ENCODE results near the gene GPRIN1.

GPRIN1 gene

DNA sequence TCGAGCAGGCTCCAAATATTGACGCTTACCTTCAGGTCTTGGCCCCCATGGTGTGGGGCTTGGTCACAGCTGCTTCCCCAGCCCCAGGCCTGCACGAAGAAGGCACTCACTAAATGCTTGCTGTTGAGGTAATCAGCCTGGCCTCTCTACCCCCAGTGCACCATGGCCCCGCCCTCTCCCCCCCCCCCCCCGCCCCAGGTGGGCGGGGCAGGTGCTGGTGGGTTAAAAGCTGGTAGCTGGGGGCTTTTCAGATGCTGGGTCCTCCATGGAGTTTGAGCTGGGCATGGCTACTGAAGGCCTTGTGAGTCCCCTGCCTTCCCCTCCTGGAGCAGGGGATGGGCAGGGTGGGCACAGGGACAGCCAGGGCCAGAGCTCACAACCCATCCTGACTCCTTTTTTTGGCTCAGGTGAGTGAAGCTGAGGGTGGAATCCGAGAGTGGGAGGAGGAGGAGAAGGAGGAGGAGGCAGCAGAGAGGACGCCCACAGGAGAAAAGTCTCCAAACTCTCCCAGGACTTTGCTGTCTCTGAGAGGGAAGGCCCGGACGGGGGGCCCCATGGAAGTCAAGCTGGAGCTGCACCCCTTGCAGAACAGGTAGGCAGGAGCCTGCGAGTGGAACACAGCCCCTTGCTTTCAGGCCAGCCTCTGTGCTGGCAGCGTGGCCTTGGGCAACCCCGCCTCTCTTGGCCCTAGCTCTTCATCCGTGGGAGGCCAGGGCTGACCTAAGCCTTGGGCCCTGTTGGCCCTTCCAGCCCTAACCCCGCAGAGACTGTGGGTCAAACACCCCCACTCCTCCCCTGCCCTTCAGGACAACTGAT, 32.9 kb upstream of the GPRIN1 start:
- DNase-seq: no peak

- DNase-seq: no peak
These were observed 30.7 kb upstream of the GPRIN1 start for GRCh38 chr5:176640616-176641015.

DNA sequence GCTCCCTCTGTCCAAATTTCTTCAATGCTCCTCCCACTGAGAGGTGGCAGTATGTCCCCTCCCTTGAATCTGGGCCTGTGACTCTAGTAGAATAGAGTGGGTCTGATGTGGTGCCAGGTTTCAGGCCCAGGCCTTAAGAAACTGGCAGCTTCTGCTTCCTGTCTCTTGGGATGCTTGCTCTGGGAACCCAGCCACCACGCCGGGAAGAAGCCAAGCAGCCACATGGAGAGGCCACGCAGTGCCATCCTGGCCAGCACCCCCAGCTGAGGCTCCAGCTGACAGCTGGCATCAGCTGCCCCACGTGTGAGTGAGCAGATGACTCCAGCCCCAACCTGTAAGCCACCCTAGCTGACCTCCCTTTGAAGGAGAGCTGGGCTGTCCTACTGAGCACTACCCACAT, 30.0 kb upstream of the GPRIN1 start:
- no peak for DNase-seq

DNA sequence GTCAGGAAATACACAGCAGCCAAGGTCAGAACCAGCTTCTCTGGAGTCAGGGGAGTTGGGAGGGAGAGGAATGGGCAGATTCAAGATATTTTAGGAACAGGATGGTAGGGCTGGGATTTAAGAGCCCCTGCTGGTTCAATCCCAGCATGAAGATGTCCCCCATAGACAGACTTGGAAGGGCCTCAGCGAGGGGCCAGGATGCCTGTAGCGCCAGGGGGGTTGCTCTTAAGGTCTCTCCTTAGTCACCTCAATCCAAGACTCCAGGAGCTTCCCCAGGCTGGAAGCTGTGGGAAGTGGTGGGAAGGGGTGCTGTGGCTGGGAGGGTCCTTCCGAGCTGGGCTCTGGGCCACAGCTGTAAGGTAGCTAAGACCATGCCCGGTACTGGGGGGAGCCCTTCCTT, 29.3 kb upstream of the GPRIN1 start:
- DNase-seq: no peak

- DNase-seq: no peak
These were observed 28.5 kb upstream of the GPRIN1 start for GRCh38 chr5:176638437-176638836.

GRCh38 chr5:176637556-176637955, 27.6 kb upstream of the GPRIN1 start:
- DNase-seq: no peak

DNA sequence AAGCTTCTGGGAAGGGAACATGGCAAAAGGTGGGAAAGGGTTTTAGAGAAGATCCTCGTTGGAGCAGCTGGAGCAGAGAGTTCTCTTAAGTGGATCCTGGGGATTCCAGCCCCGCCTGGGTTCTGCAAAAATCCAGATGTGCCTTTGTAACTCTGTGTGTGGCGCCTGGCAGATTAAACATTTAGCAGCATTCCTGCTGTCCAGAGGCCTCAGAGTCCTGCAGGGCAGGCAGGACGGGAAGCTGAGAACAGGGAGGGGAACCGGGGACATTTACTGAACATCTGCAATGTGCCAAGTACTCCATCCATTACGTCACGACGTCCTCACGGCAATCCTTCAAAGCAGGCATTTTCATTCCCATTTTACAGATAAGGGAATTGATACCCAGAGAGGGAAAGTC, 26.5 kb upstream of the GPRIN1 start:
- DNase-seq: no peak

DNA sequence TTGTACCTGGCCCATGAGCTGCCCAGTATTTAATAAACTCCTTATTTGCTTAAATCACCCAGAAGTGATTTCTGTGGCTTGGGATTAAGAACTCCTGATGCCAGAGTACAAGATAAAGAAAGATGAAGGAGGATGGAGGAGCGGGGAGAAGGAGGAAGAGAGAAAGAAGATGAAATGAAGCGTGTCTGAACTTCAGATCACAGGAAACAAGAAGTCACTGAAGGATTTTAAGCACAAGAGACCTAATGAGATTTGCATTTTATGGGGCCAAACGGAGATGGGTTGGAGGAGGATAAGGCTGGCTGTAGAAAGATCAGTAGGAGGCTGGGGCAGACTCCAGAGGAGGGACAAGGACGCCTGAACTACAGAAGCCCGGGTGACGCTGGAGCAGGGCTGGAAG, 23.6 kb upstream of the GPRIN1 start:
- no peak for DNase-seq

DNA sequence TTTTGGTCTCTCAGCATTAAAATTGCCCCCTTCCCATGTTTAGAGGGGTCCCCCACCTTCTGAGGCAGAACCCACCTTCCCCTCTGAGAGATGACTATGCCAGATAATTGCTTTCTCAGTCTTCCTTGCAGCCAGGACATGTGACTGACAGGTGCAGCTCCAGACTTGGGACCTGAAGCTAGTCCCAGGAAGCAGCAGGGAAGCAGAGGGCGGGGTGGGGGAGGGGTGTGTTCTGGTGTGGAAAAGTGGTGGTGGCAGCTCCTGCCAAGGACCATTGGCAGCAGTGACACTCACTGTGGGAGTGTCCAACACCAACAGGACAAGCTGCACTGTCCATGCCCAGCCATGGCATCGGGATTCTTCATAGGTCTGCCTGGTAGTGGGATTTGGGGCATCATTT, 22.8 kb upstream of the GPRIN1 start:
- DNase-seq: no peak

DNA sequence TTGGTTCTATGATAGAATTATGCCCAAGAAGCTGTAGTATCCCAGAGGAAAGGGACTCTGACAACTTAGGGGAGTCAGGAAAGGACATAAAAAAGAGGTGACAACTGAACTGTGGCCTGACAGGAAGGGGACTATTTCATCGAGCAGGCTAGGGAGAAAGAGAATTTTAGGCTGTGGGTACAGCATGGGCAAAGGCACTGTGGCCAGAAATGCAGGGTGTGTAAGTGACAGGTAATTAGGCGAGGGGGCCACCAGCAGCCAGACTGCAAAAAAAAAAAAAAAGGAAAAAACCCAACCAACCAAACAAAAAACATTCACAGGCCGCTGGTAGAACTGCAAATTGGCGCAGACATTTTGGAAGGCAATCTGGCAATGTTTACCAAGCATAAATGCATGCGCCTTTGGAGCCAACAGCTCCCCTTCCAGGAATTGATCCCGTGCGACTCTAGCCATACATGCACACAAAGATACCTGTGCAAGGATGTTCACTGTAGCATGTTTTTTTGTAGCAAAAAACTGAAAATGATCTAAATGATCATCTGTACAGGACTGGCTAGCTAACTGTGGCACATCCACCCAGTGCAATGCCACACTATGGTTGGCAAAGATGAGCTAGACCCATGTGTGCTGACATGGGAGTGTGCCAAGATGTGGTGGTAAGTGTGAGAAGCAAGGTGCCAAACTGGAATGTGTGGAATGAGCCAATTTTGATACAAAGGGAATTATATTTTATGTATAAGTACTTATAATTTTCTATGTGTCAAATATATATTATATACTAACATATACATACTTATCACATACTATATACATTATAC, 21.6 kb upstream of the GPRIN1 start:
- no peak for DNase-seq

GRCh38 chr5:176630681-176631222, 20.8 kb upstream of the GPRIN1 start:
- no peak for DNase-seq

DNA sequence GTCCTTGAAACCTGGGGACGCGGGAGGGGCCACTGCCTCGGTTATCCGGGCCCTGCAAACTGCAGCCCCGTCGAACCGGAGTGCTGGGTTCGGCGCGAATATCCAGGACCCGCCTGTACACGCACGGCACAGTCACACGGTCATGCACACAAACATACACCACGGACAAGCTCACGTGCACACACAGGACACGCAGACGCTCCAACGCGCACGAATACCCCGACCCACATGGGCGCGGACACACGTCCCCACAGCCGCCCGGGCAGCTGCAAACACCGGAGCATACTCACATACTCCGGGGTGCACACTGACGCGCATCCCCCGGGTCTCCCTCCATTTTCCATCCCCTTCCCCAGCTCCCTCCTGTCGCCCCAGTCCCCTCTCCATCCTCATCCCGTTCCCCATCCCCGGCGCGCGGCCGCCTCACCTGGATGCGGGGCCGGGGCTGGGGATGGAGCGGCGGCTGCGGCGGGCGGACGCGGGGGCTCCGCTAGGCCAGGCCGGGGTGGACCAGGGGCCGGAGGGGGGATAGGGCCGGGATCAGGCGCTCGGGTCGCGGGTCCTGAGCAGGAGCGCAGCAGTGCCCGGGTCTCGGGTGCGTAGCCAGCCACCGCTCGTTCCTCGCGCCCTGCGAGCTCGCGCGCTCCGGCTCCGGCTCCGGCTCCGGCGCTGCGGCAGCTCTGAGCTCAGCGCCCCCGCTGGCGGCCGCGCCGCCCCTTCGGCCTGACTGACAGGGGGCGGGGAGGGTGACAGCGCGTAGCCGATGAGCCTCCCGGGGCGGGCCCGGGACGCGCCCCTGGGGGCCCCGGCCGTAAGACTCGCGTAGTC, 20.1 kb upstream of the GPRIN1 start, which contains the start of the genes EIF4E1B and SNCB:
TSS of gene EIF4E1B (plus strand) at position 823 of the 828 bp plus-strand sequence. CDS start 12,113 bp downstream, outside the sequence.
TSS of gene SNCB (minus strand) at position 682 of the 828 bp plus-strand sequence. CDS start 880 bp downstream, outside the sequence.
- peak; percentile 38 for DNase-seq

DNA sequence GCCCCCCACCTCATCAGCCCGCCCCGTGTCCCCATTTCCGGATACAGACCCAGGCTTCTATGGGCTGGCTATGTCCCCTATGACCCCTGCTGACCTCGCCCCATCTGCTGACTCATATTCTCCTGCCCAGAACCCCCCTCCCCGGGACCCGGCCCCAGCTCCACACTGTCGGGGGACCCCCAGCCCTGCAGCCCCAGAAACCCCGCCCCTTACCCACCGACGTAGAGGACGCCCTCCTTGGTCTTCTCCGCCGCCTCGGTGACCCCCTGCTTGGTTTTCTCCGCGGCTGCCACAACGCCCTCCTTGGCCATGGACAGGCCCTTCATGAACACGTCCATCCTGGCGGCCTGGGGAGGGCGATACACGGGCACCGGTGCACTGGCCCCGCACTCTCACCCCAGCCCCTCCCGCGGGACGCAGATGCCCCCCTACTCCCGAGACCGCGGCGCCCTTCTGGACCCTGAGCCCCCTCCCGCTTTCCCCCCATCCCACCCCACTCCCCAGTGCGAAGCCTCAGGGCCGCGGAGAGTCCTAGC, 19.4 kb upstream of the GPRIN1 start:
- no peak for DNase-seq

DNA sequence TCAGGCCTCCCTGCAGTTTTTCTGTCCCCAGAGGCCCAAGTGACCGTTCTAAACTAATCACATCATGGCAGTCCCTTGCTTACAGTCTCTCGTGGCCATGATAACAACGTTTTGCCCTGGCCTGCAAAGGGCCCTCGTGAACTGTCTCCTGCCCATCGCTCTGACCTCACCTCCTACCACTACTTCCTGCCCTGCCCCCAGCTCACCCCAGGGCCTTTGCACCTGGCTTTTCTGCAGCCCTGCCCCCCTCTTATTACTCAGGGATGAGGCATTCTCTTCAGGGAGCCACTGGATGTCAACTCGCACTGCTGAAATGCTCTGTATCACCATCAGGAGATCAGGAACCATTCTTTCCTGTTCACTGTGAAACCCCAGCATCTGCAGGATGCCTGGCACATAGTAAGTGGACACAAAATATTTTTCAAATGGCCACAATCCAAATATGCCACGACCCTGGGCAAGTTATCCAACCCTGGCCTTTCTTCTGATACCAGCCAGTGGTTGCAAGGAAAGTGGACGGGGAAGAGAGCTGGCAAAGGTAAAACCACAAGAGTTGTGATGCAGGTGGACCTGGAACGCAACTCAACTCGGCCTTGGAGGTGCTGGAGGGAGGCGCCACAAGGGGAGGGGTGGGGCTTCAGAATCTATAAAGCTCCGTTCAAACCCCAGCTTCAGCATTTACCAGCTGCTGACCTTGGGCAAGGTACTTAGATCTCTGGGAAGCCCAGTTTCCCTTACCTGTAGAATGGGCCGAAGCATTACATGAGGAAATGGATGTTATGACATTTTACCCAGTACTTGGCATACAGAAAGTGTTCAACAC, 18.7 kb upstream of the GPRIN1 start:
- no peak for DNase-seq

- no peak for DNase-seq
These were observed 17.6 kb upstream of the GPRIN1 start for GRCh38 chr5:176627582-176627981.

DNA sequence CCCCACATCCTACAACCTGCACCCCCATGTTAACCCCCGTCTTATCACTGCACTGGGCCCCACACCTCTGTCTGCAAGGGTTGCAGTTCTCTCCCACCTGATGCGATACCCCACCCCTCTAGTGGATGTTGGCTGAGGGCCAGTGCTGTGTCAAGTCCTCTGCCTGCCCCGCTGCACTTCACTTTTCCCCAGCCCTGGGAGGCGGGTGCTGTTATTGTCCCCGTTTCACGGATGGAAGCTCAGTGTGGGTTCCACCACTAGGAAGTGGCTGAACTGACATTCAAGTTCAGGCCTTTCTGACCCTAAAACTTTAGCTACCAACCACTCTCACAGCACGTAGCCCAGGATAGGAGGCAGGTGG, 16.9 kb upstream of the GPRIN1 start:
- no peak for DNase-seq

GRCh38 chr5:176625966-176626875, 16.3 kb upstream of the GPRIN1 start:
- no peak for DNase-seq

DNA sequence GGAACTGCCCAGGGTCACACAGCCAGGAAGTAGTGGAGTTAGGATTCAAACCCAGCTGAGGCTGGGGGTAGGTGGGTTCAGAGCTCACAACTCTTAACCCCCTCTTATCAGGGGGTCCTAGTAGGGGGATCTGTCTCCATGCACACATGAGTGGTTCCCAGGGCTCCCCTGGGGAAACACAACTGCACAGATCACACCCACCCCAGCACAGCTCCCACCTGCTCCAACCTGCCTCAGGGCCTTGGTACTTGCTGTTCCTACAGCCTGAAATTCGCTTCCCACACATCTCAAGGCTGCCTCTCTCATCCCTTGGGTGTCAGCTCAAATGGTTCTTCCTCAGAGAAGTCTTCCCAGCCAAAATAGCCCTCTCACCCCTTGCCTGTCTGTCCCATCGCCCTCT, 15.6 kb upstream of the GPRIN1 start:
- DNase-seq: no peak

DNA sequence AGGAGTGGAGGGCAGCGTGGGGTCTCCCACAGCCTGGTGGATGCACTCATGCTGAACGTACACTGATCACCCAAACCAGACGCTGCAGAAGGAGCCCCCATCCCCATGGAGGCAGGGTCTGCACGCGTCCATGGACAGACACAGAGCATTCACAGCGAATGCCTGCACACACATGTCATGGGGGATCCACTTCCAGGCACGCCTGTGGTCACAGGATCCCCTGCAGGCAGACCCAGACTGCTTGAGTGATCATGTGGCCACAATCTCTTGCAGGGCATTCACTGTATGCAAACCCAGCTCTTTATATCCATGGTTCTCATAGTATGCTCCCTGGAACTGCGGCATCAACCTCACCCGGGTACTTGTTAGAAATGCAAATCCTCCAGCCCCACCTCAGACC, 15.0 kb upstream of the GPRIN1 start:
- no peak for DNase-seq

DNA sequence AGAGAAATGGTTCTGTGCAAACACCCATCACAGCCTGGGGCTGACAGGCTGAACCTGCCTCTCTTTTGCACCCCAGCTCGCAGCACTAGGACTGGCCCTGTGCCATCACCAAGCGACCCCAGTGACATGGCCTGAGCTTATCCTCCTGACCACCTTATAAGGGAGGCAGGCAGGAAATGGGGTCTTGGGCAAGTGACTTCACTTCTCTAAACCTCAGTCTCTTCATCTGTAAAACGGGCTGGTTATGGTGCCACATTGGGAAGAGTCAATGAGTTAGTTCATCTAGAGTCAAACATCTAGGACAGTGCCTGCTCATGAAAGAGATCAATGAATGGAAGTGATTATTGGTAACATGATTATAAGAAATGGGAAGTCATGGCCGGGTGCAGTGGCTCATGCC, 14.2 kb upstream of the GPRIN1 start:
- no peak for DNase-seq

- DNase-seq: no peak
These were observed 11.7 kb upstream of the GPRIN1 start for GRCh38 chr5:176621661-176622079.
